IPS-18a (cell line): ENCODE data around the gene HOXD12.
A peak's percentile ranks its signal among the peaks of the same experiment; 100 is the strongest.

ENCODE experiments used
- H3K27ac ChIP-seq: one replicate; pipeline ENCODE4 v1.5.1; 2013; ENCODE audit warnings: low read length
- H3K27me3 ChIP-seq: one replicate; pipeline ENCODE4 v1.6.1; 2013; ENCODE audit warnings: mild to moderate bottlenecking, low read length; ENCODE audit not compliant: control insufficient read depth, insufficient read depth
- H3K36me3 ChIP-seq: one replicate; pipeline ENCODE4 v1.6.1; 2013; ENCODE audit warnings: low read depth, low read length; ENCODE audit not compliant: control insufficient read depth
- H3K4me1 ChIP-seq: one replicate; pipeline ENCODE4 v1.6.1; 2013; ENCODE audit warnings: low read depth, low read length; ENCODE audit not compliant: control insufficient read depth
- H3K4me3 ChIP-seq: one replicate; pipeline ENCODE4 v1.5.1; 2013; ENCODE audit warnings: low read length
- H3K9ac ChIP-seq: one replicate; pipeline ENCODE4 v1.6.1; 2013; ENCODE audit warnings: mild to moderate bottlenecking, low read length, moderate library complexity
- H3K9me3 ChIP-seq: one replicate; pipeline ENCODE4 v1.6.1; 2013; ENCODE audit warnings: low read depth, low read length; ENCODE audit not compliant: control insufficient read depth

HOXD12 gene

GRCh38 chr2:176114120-176114929 lies 14.7 kb downstream of the HOXD12 start:
- no peak overlapping the region for H3K27ac ChIP-seq
- H3K9ac ChIP-seq, result no peak overlapping the region
- H3K27me3 ChIP-seq, result peaks cover 100% of the 10 kb centered on the region
- peaks cover 5% of the 10 kb centered on the region for H3K9me3 ChIP-seq
- no peaks in the 10 kb centered on the region for H3K36me3 ChIP-seq
- no peaks in the 10 kb centered on the region for H3K4me1 ChIP-seq
- no peak overlapping the region for H3K4me3 ChIP-seq

- Histone ChIP-seq H3K27ac (no peak overlapping the region), H3K27me3 (peaks cover 100% of the 10 kb centered on the region), H3K4me1 (no peaks in the 10 kb centered on the region), H3K9me3 (peaks cover 5% of the 10 kb centered on the region), H3K36me3 (no peaks in the 10 kb centered on the region), H3K4me3 (no peak overlapping the region), H3K9ac (no peak overlapping the region)
Observed at GRCh38 chr2:176114930-176115625, 15.5 kb downstream of the HOXD12 start.

- Histone ChIP-seq H3K4me1 (peaks cover 2% of the 10 kb centered on the region), H3K4me3 (no peak within 1 kb of the TSS), H3K9me3 (peaks cover 13% of the 10 kb centered on the region), H3K36me3 (no peaks in the 10 kb centered on the region), H3K27me3 (peaks cover 100% of the 10 kb centered on the region), H3K27ac (no peak within 1 kb of the TSS), H3K9ac (no peak within 1 kb of the TSS)
Observed at GRCh38 chr2:176115883-176116813, 16.6 kb downstream of the HOXD12 start, which contains the start of gene HOXD10. TSS of gene HOXD10 (plus strand) at chr2:176116778. CDS start at chr2:176116834, 56 bp downstream.

GRCh38 chr2:176117162-176117822 lies 17.7 kb downstream of the HOXD12 start:
- Histone ChIP-seq H3K9ac (no peak overlapping the region), H3K36me3 (no peaks in the 10 kb centered on the region), H3K9me3 (peaks cover 13% of the 10 kb centered on the region), H3K4me1 (peaks cover 5% of the 10 kb centered on the region), H3K4me3 (no peak overlapping the region), H3K27ac (no peak overlapping the region), H3K27me3 (peaks cover 100% of the 10 kb centered on the region)

- Histone ChIP-seq H3K9me3 (peaks cover 13% of the 10 kb centered on the region), H3K27ac (no peak overlapping the region), H3K36me3 (no peaks in the 10 kb centered on the region), H3K4me3 (no peak overlapping the region), H3K9ac (no peak overlapping the region), H3K4me1 (peaks cover 5% of the 10 kb centered on the region), H3K27me3 (peaks cover 100% of the 10 kb centered on the region)
Observed at GRCh38 chr2:176117823-176118371, 18.3 kb downstream of the HOXD12 start.

- no peak overlapping the region for H3K9ac ChIP-seq
- H3K4me1 ChIP-seq, result peaks cover 5% of the 10 kb centered on the region
- H3K9me3 ChIP-seq, result peaks cover 13% of the 10 kb centered on the region
- no peak overlapping the region for H3K4me3 ChIP-seq
- H3K27ac ChIP-seq, result no peak overlapping the region
- no peaks in the 10 kb centered on the region for H3K36me3 ChIP-seq
- H3K27me3 ChIP-seq, result peaks cover 100% of the 10 kb centered on the region
Observed at GRCh38 chr2:176118601-176119339, 19.2 kb downstream of the HOXD12 start.

- Histone ChIP-seq H3K4me3 (no peak overlapping the region), H3K36me3 (no peaks in the 10 kb centered on the region), H3K27me3 (peaks cover 100% of the 10 kb centered on the region), H3K9ac (no peak overlapping the region), H3K9me3 (peaks cover 13% of the 10 kb centered on the region), H3K4me1 (peaks cover 5% of the 10 kb centered on the region), H3K27ac (no peak overlapping the region)
Observed at GRCh38 chr2:176120364-176121189, 21.0 kb downstream of the HOXD12 start.

GRCh38 chr2:176121190-176122051 lies 21.8 kb downstream of the HOXD12 start:
- peaks cover 13% of the 10 kb centered on the region for H3K9me3 ChIP-seq
- H3K27me3 ChIP-seq, result peaks cover 100% of the 10 kb centered on the region
- H3K9ac ChIP-seq, result no peak overlapping the region

GRCh38 chr2:176122052-176122682 lies 22.6 kb downstream of the HOXD12 start:
- Histone ChIP-seq H3K9ac (no peak overlapping the region), H3K27ac (no peak overlapping the region), H3K4me3 (peak overlapping the region; percentile 24), H3K4me1 (peaks cover 5% of the 10 kb centered on the region), H3K27me3 (peaks cover 100% of the 10 kb centered on the region), H3K9me3 (peaks cover 8% of the 10 kb centered on the region), H3K36me3 (no peaks in the 10 kb centered on the region)

More at GRCh38 chr2:176121190-176122051, 21.8 kb downstream of the HOXD12 start:
- Histone ChIP-seq H3K36me3 (no peaks in the 10 kb centered on the region), H3K27ac (no peak overlapping the region), H3K4me1 (peaks cover 5% of the 10 kb centered on the region), H3K4me3 (no peak overlapping the region)
